Kidney (tissue), 14 donors: ENCODE results near the gene OGDH. TPM values are rescaled to one million over a fixed set of nuclear protein-coding genes. Genes with fewer than 3 reads are reported as not detected.

Experiments used
- DNase-seq, 5 donors: peaks; one replicate each; pipeline ENCODE4 v3.0.0-alpha.2; 2013 to 2020
- FAIRE-seq: peaks from 2 replicates; lab custom pipeline; 2012; peaks lifted over from hg19 to GRCh38; lab: Jason Lieb, UNC
- H3K27ac ChIP-seq, 2 donors: one replicate each; pipeline ENCODE4 v1.7.0; 2013; ENCODE audit warnings: low read depth in 2 of 2, low read length in 2 of 2, inconsistent platforms in 1 of 2
- H3K27me3 ChIP-seq: one replicate; pipeline ENCODE4 v1.7.1; 2013; ENCODE audit warnings: low read length, inconsistent platforms; ENCODE audit not compliant: control insufficient read depth, insufficient read depth
- H3K36me3 ChIP-seq, 3 donors: one replicate each; pipeline versions ENCODE4 v1.7.0 to v1.7.1; 2013; ENCODE audit warnings: low read length in 3 of 3, control low read depth in 1 of 3, inconsistent platforms in 1 of 3; ENCODE audit not compliant: insufficient read depth in 3 of 3, control insufficient read depth in 2 of 3
- H3K4me1 ChIP-seq, 3 donors: one replicate each; pipeline versions ENCODE4 v1.7.0 to v1.7.1; 2013; ENCODE audit warnings: low read length in 3 of 3, inconsistent platforms in 1 of 3, low read depth in 1 of 3; ENCODE audit not compliant: control insufficient read depth in 2 of 3, insufficient read depth in 2 of 3
- H3K4me3 ChIP-seq, 3 donors: one replicate each; pipeline versions ENCODE4 v1.7.0 to v1.8.1; 2013; ENCODE audit warnings: low read length in 3 of 3, control low read depth in 1 of 3, inconsistent platforms in 1 of 3
- H3K9ac ChIP-seq, 3 donors: one replicate each; pipeline versions ENCODE4 v1.7.0 to v1.7.1; 2013; ENCODE audit warnings: low read length in 3 of 3, control low read depth in 1 of 3, inconsistent platforms in 1 of 3
- H3K9me3 ChIP-seq, 3 donors: one replicate each; pipeline versions ENCODE4 v1.7.0 to v1.7.1; 2013; ENCODE audit warnings: low read length in 3 of 3, control low read depth in 1 of 3, inconsistent platforms in 1 of 3; ENCODE audit not compliant: control insufficient read depth in 2 of 3, insufficient read depth in 1 of 3
- CTCF ChIP-seq: IDR thresholded peaks from 3 replicates; pipeline ENCODE4 v1.5.1; 2012; ENCODE audit warnings: mild to moderate bottlenecking, moderate library complexity, borderline replicate concordance; ENCODE audit not compliant: insufficient read depth; ENCODE audit errors: extremely low read depth
- intact Hi-C: fragments of 100-400 bp; cut with DNase I; formaldehyde crosslinking; loops from one replicate; pipeline ENCODE4 v1.11.1; 2022
- polyA plus RNA-seq: library from polyadenylated mRNA; stranded (reverse); fragments of 350-450 nt; fragmentation: Illumina TruSeq; extraction: RNeasy Lipid Tissue Mini Kit (QIAGEN cat#74804); gene quantifications from one replicate; pipeline ENCODE4 v1.2.3, GENCODE V29; 2014; ENCODE audit warnings: low read depth, low replicate concordance; ENCODE audit not compliant: insufficient read depth
- total RNA-seq: library from RNA; stranded (reverse); fragmentation: NEBNext Ultra II Directional; extraction: Animal tissue kit (Norgen Biotek cat#: 25700); gene quantifications from one replicate; pipeline ENCODE4 v1.2.1, GENCODE V29; 2021
- donor health status: control.
- donor health status: control.
- donor health status: control.
- donor health status: control.
- donor health status: control.
- donor health status: DM: yes; HTN: yes; CAD: no.
- donor health status: Normal renal cell carcinoma (clear cell type).

Gene OGDH
- total and polyA plus RNA-seq, 2 donors from 2014 or later: 108 to 132 TPM

GRCh38 chr7:44711528-44711927 is 105.1 kb downstream of the OGDH start:
- no peaks in the 10 kb centered on the region for H3K27me3 ChIP-seq
- no peak for TF ChIP-seq CTCF
- H3K9ac ChIP-seq: no peak overlapping the region
- no peak overlapping the region for H3K4me3 ChIP-seq
- FAIRE-seq (no peak), DNase-seq (no peak)
- intact Hi-C loops: no loop called here
- H3K36me3 ChIP-seq: peaks cover 0 to 20% (median 11%) of the 10 kb centered on the region in 3 donors
- H3K9me3 ChIP-seq: no peaks in the 10 kb centered on the region
- no peaks in the 10 kb centered on the region for H3K4me1 ChIP-seq
- no peak overlapping the region for H3K27ac ChIP-seq

DNA sequence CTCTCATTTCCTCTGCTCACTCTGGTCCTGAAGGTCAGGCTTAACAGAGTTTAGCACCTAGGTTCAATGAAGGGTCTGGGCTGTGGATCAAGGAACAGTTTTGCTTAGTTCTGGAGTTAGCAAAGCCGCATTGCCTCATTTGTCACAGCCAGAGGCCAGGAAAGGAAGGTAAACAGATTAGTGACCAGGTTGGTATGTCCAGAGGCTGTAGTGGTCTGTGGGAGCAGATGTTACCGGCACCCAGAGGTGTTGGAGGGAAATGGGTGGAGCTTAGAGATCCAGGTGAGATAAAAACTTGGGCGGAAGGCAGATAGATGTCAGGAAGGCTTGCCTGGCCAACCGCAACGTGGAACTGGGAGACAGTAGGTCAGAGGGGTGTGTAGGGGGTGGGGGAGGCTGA is 105.6 kb downstream of the OGDH start:
- no peak for FAIRE-seq
- Histone ChIP-seq H3K36me3 (peaks cover 0 to 18% (median 8%) of the 10 kb centered on the region in 3 donors), H3K4me1 (no peaks in the 10 kb centered on the region), H3K27ac (no peak overlapping the region), H3K27me3 (no peaks in the 10 kb centered on the region), H3K9me3 (no peaks in the 10 kb centered on the region), H3K4me3 (no peak overlapping the region), H3K9ac (no peak overlapping the region)
- no peak for TF ChIP-seq CTCF
- peak in 2 of 5 donors; percentile 7 to 13 for DNase-seq
- intact Hi-C loops: no loop called here

- FAIRE-seq: no peak
- no peaks in the 10 kb centered on the region for H3K4me1 ChIP-seq
These were observed 106.7 kb downstream of the OGDH start for GRCh38 chr7:44713141-44713540.

More at GRCh38 chr7:44713141-44713540, 106.7 kb downstream of the OGDH start:
- H3K36me3 ChIP-seq: peaks cover 0 to 7% (median 0%) of the 10 kb centered on the region in 3 donors
- intact Hi-C loops: no loop called here
- no peaks in the 10 kb centered on the region for H3K9me3 ChIP-seq
- no peak overlapping the region for H3K9ac ChIP-seq
- H3K27me3 ChIP-seq: no peaks in the 10 kb centered on the region
- H3K27ac ChIP-seq: no peak overlapping the region
- no peak for TF ChIP-seq CTCF
- H3K4me3 ChIP-seq: no peak overlapping the region
- DNase-seq: no peak
